Adrenal gland (tissue), 5 donors: ENCODE results near the gene FRY.

Source experiments
- POLR2A ChIP-seq, 2 donors: fragments of 450-650 bp; IDR thresholded peaks; one replicate each; pipeline ENCODE4 v1.6.1; 2017; ENCODE audit warnings: antibody characterized with exemption in 2 of 2, mild to moderate bottlenecking in 2 of 2, moderate library complexity in 1 of 2
- TF ChIP-seq, protein P1 (sequence below), 6 experiments: fragments of 450-650 bp in 4 of 6; fragments of 200-600 bp in 2 of 6; sonication (generic) in 1 of 6; IDR thresholded peaks; 1 replicate in 5 of 6; 2 replicates in 1 of 6; pipeline versions ENCODE4 v1.5.1 to v1.8.0; 2016 to 2021; ENCODE audit warnings: antibody characterized with exemption in 6 of 6, mild to moderate bottlenecking in 2 of 6, moderate library complexity in 1 of 6
- donor health status: DM: no; HTN: no; CAD: no.

- TF ChIP-seq, protein P1, sequence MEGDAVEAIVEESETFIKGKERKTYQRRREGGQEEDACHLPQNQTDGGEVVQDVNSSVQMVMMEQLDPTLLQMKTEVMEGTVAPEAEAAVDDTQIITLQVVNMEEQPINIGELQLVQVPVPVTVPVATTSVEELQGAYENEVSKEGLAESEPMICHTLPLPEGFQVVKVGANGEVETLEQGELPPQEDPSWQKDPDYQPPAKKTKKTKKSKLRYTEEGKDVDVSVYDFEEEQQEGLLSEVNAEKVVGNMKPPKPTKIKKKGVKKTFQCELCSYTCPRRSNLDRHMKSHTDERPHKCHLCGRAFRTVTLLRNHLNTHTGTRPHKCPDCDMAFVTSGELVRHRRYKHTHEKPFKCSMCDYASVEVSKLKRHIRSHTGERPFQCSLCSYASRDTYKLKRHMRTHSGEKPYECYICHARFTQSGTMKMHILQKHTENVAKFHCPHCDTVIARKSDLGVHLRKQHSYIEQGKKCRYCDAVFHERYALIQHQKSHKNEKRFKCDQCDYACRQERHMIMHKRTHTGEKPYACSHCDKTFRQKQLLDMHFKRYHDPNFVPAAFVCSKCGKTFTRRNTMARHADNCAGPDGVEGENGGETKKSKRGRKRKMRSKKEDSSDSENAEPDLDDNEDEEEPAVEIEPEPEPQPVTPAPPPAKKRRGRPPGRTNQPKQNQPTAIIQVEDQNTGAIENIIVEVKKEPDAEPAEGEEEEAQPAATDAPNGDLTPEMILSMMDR (IDR thresholded peaks at IDR 0.05), result no peak
- no peak for TF ChIP-seq POLR2A (IDR thresholded peaks at IDR 0.05)
Observed at GRCh38 chr13:32265726-32266125, 234.2 kb downstream of the FRY start.
